HUES64 (cell line): ENCODE results near the gene CHSY1.

ENCODE experiments used
- H3K27ac ChIP-seq: 2 replicates; pipeline ENCODE4 v1.7.0; 2013; ENCODE audit warnings: low read depth, low read length, inconsistent platforms
- H3K27me3 ChIP-seq: 2 replicates; pipeline ENCODE4 v1.6.1; 2013; ENCODE audit warnings: mild to moderate bottlenecking, low read length; ENCODE audit not compliant: insufficient read depth
- H3K36me3 ChIP-seq: 2 replicates; pipeline ENCODE4 v1.6.1; 2013; ENCODE audit warnings: mild to moderate bottlenecking, low read length; ENCODE audit not compliant: insufficient read depth
- H3K4me1 ChIP-seq: 2 replicates; pipeline ENCODE4 v1.6.1; 2013; ENCODE audit warnings: mild to moderate bottlenecking, low read length, moderate library complexity; ENCODE audit not compliant: insufficient read depth
- H3K4me3 ChIP-seq: 2 replicates; pipeline ENCODE4 v1.5.1; 2013; ENCODE audit warnings: mild to moderate bottlenecking, low read length, moderate library complexity
- H3K9ac ChIP-seq: 2 replicates; pipeline ENCODE4 v1.6.1; 2013; ENCODE audit warnings: mild to moderate bottlenecking, low read depth, low read length
- H3K9me3 ChIP-seq: 2 replicates; pipeline ENCODE4 v1.6.1; 2013; ENCODE audit warnings: low read depth, low read length; ENCODE audit not compliant: insufficient read depth
- WGBS: fragments of 150-250, 120-280 bp; methylation state at CpG from one replicate; pipeline ENCODE4 v1.1.7; 2013; ENCODE audit warnings: missing lambda C conversion rate; 5-methylcytosine and 5-hydroxymethylcytosine counted together

The CHSY1 gene

GRCh38 chr15:101143321-101143720, 108.5 kb downstream of the CHSY1 start:
- Histone ChIP-seq H3K4me1 (peaks cover 7% of the 10 kb centered on the region; the same call in 1 of the 2 replicates), H3K27ac (no peak overlapping the region)

GRCh38 chr15:101142711-101143110, 109.1 kb downstream of the CHSY1 start:
- H3K4me3 ChIP-seq, result no peak overlapping the region

More at GRCh38 chr15:101143321-101143720, 108.5 kb downstream of the CHSY1 start:
- Histone ChIP-seq H3K9me3 (no peaks in the 10 kb centered on the region), H3K4me3 (no peak overlapping the region), H3K27me3 (no peaks in the 10 kb centered on the region), H3K9ac (no peak overlapping the region), H3K36me3 (no peaks in the 10 kb centered on the region)
- WGBS, result 94% methylated on average over 6 of the region's 7 CpGs

GRCh38 chr15:101141926-101142527, 109.8 kb downstream of the CHSY1 start:
- Histone ChIP-seq H3K9ac (no peak overlapping the region), H3K4me1 (peaks cover 7% of the 10 kb centered on the region; the same call in 1 of the 2 replicates), H3K9me3 (no peaks in the 10 kb centered on the region), H3K4me3 (no peak overlapping the region), H3K27me3 (no peaks in the 10 kb centered on the region), H3K27ac (no peak overlapping the region), H3K36me3 (no peaks in the 10 kb centered on the region)

More at GRCh38 chr15:101142711-101143110, 109.1 kb downstream of the CHSY1 start:
- WGBS, result 93% methylated on average over 2 of the region's 2 CpGs
- Histone ChIP-seq H3K27me3 (no peaks in the 10 kb centered on the region), H3K4me1 (peaks cover 7% of the 10 kb centered on the region; the same call in 1 of the 2 replicates), H3K9ac (no peak overlapping the region), H3K36me3 (no peaks in the 10 kb centered on the region), H3K9me3 (no peaks in the 10 kb centered on the region), H3K27ac (no peak overlapping the region)

- H3K27ac ChIP-seq, result no peak overlapping the region
- peaks cover 7% of the 10 kb centered on the region; the same call in 1 of the 2 replicates for H3K4me1 ChIP-seq
- no peak overlapping the region for H3K4me3 ChIP-seq
- H3K27me3 ChIP-seq, result no peaks in the 10 kb centered on the region
- no peaks in the 10 kb centered on the region for H3K36me3 ChIP-seq
- no peak overlapping the region for H3K9ac ChIP-seq
- H3K9me3 ChIP-seq, result no peaks in the 10 kb centered on the region
- 93% methylated on average over 2 of the region's 2 CpGs for WGBS
Measured at GRCh38 chr15:101140697-101141065, 111.2 kb downstream of the CHSY1 start.

GRCh38 chr15:101139986-101140696, 111.7 kb downstream of the CHSY1 start:
- WGBS, result 93% methylated on average over 15 of the region's 15 CpGs
- Histone ChIP-seq H3K9me3 (no peaks in the 10 kb centered on the region), H3K4me3 (no peak overlapping the region), H3K4me1 (peaks cover 7% of the 10 kb centered on the region; the same call in 1 of the 2 replicates), H3K27ac (no peak overlapping the region), H3K9ac (no peak overlapping the region), H3K27me3 (no peaks in the 10 kb centered on the region), H3K36me3 (no peaks in the 10 kb centered on the region)

GRCh38 chr15:101138913-101139880, 112.7 kb downstream of the CHSY1 start:
- no peaks in the 10 kb centered on the region for H3K36me3 ChIP-seq
- H3K27me3 ChIP-seq, result no peaks in the 10 kb centered on the region
- H3K4me3 ChIP-seq, result no peak overlapping the region
- peaks cover 7% of the 10 kb centered on the region; the same call in 1 of the 2 replicates for H3K4me1 ChIP-seq
- H3K27ac ChIP-seq, result no peak overlapping the region
- 82% methylated on average over 22 of the region's 22 CpGs for WGBS
- H3K9me3 ChIP-seq, result no peaks in the 10 kb centered on the region
- no peak overlapping the region for H3K9ac ChIP-seq

GRCh38 chr15:101138086-101138660, 113.7 kb downstream of the CHSY1 start:
- Histone ChIP-seq H3K27ac (no peak overlapping the region), H3K9me3 (no peaks in the 10 kb centered on the region), H3K4me3 (no peak overlapping the region), H3K9ac (no peak overlapping the region), H3K36me3 (no peaks in the 10 kb centered on the region), H3K4me1 (peaks cover 7% of the 10 kb centered on the region; the same call in 1 of the 2 replicates), H3K27me3 (no peaks in the 10 kb centered on the region)
- WGBS, result 92% methylated on average over 14 of the region's 14 CpGs

GRCh38 chr15:101137312-101137940, 114.4 kb downstream of the CHSY1 start:
- H3K9me3 ChIP-seq, result no peaks in the 10 kb centered on the region
- peaks cover 7% of the 10 kb centered on the region; the same call in 1 of the 2 replicates for H3K4me1 ChIP-seq
- 96% methylated on average over 16 of the region's 16 CpGs for WGBS
- no peaks in the 10 kb centered on the region for H3K36me3 ChIP-seq
- H3K4me3 ChIP-seq, result no peak overlapping the region
- no peaks in the 10 kb centered on the region for H3K27me3 ChIP-seq
- H3K27ac ChIP-seq, result no peak overlapping the region
- H3K9ac ChIP-seq, result no peak overlapping the region

GRCh38 chr15:101136381-101137268, 115.2 kb downstream of the CHSY1 start:
- Histone ChIP-seq H3K27me3 (no peaks in the 10 kb centered on the region), H3K27ac (no peak overlapping the region), H3K4me1 (peaks cover 7% of the 10 kb centered on the region; the same call in 1 of the 2 replicates), H3K36me3 (no peaks in the 10 kb centered on the region), H3K4me3 (no peak overlapping the region), H3K9me3 (no peaks in the 10 kb centered on the region), H3K9ac (no peak overlapping the region)
- WGBS, result 92% methylated on average over 13 of the region's 14 CpGs
